OCI-LY1 (cell line): ENCODE results near the gene RAPGEF1.
"Not testable (repeated sequence)": the region's sequence is repeated elsewhere in the genome, so short reads cannot be mapped to it uniquely, and the experiment has no call there.

Experiments
- CTCF ChIP-seq: fragments of 200-600 bp; sonication (generic), shearing (Covaris generic); IDR thresholded peaks from 2 replicates; pipeline ENCODE4 v1.5.1; 2017; ENCODE audit warnings: mild to moderate bottlenecking, antibody characterized with exemption, low read length, moderate library complexity, mixed read lengths
- EZH2 ChIP-seq: fragments of 200-600 bp; sonication (generic), shearing (Covaris generic); IDR thresholded peaks from 2 replicates; pipeline ENCODE4 v1.8.0; 2017; ENCODE audit warnings: borderline replicate concordance, mixed run types, mild to moderate bottlenecking, antibody characterized with exemption, low read length, moderate library complexity, mixed read lengths

GRCh38 chr9:131550465-131550864 lies 189.4 kb downstream of the RAPGEF1 start:
- TF ChIP-seq CTCF, EZH2: not testable (repeated sequence)
